IMR-90 (cell line): Measurements from ENCODE around the gene LRP5. TPM values are rescaled to one million over a fixed set of nuclear protein-coding genes. Genes with fewer than 3 reads are reported as not detected.

ENCODE experiments used
- ATAC-seq: fragments of 200-7000 bp; cut with Tn5 transposase; 2 replicates; pipeline ENCODE4 v1.9.1; 2020; ENCODE audit warnings: low read depth, mild to moderate bottlenecking, moderate library complexity
- BruUV-seq: library from RNA; stranded (reverse); fragments of 400-500 nt; replicated peaks from 2 replicates; lab custom pipeline; 2021; lab: Mats Ljungman, UMichigan
- CTCF ChIA-PET: fragments of 300-600 bp; formaldehyde crosslinking; extraction: SDS; loops from one replicate; lab custom pipeline; 2021; ENCODE audit warnings: antibody characterized with exemption; lab: Yijun Ruan, JAX
- POLR2A ChIA-PET: fragments of 300-600 bp; sonication (Branson Sonifier 250); formaldehyde crosslinking; loops from one replicate; lab custom pipeline; 2022; ENCODE audit warnings: antibody characterized with exemption; ENCODE audit not compliant: unreplicated experiment; lab: Charles Lee
- DNase-seq: peaks from one replicate; pipeline ENCODE4 v3.0.0; 2013
- H2AFZ ChIP-seq: replicated peaks from 2 replicates; pipeline ENCODE3; 2013; ENCODE audit warnings: low read length, mild to moderate bottlenecking; ENCODE audit not compliant: poor library complexity
- H2AK5ac ChIP-seq: 2 replicates; pipeline ENCODE4 v1.6.1; 2013; ENCODE audit warnings: low read depth, low read length, inconsistent platforms
- H2AK9ac ChIP-seq: replicated peaks from 2 replicates; pipeline ENCODE3; 2013; ENCODE audit warnings: mild to moderate bottlenecking, low read depth, low read length, moderate library complexity; ENCODE audit not compliant: poor library complexity
- H2BK120ac ChIP-seq: 2 replicates; pipeline ENCODE4 v1.6.1; 2013; ENCODE audit warnings: low read depth, low read length, inconsistent platforms
- H2BK15ac ChIP-seq: 3 replicates; pipeline ENCODE4 v1.6.1; 2013; ENCODE audit warnings: low read depth, low read length, inconsistent platforms
- H2BK20ac ChIP-seq: 2 replicates; pipeline ENCODE4 v1.6.1; 2013; ENCODE audit warnings: low read depth, mild to moderate bottlenecking, inconsistent platforms, low read length, moderate library complexity
- H2BK5ac ChIP-seq: 2 replicates; pipeline ENCODE4 v1.6.1; 2013; ENCODE audit warnings: mild to moderate bottlenecking, low read depth, low read length, inconsistent platforms; ENCODE audit not compliant: poor library complexity, severe bottlenecking
- H3K14ac ChIP-seq: replicated peaks from 2 replicates; pipeline ENCODE4 v1.6.1; 2013; ENCODE audit warnings: low read depth, low read length, inconsistent platforms
- H3K18ac ChIP-seq: 2 replicates; pipeline ENCODE4 v1.6.1; 2013; ENCODE audit warnings: low read depth, low read length, control low read depth
- H3K23ac ChIP-seq: 2 replicates; pipeline ENCODE4 v1.6.1; 2013; ENCODE audit warnings: low read depth, low read length, inconsistent platforms
- H3K27ac ChIP-seq: 2 replicates; pipeline ENCODE4 v1.5.1; 2013; ENCODE audit warnings: mild to moderate bottlenecking, control low read depth, low read length; ENCODE audit not compliant: insufficient read depth
- H3K27me3 ChIP-seq: 2 replicates; pipeline ENCODE4 v1.6.1; 2013; ENCODE audit warnings: low read length; ENCODE audit not compliant: control insufficient read depth, insufficient read depth
- H3K36me3 ChIP-seq: 2 replicates; pipeline ENCODE4 v1.6.1; 2013; ENCODE audit warnings: low read length, mixed read lengths; ENCODE audit not compliant: control insufficient read depth, insufficient read depth
- H3K4ac ChIP-seq: 2 replicates; pipeline ENCODE4 v1.6.1; 2013; ENCODE audit warnings: low read depth, low read length, inconsistent platforms
- H3K4me1 ChIP-seq: 2 replicates; pipeline ENCODE4 v1.6.1; 2013; ENCODE audit warnings: low read length, mixed read lengths; ENCODE audit not compliant: control insufficient read depth, insufficient read depth
- H3K4me2 ChIP-seq: 2 replicates; pipeline ENCODE4 v1.6.1; 2013; ENCODE audit warnings: low read depth, mild to moderate bottlenecking, control low read depth, low read length, moderate library complexity
- H3K4me3 ChIP-seq: 2 replicates; pipeline ENCODE4 v1.5.1; 2013; ENCODE audit warnings: low read depth, mild to moderate bottlenecking, control low read depth, low read length, moderate library complexity; ENCODE audit not compliant: insufficient read depth
- H3K56ac ChIP-seq: 2 replicates; pipeline ENCODE4 v1.6.1; 2013; ENCODE audit warnings: low read length, inconsistent platforms; ENCODE audit not compliant: insufficient read depth; ENCODE audit errors: extremely low read depth
- H3K79me1 ChIP-seq, 2 experiments: 2 replicates each; pipeline ENCODE4 v1.6.1; 2013; ENCODE audit warnings: low read length in 2 of 2, inconsistent platforms in 1 of 2, low read depth in 1 of 2
- H3K9ac ChIP-seq: 2 replicates; pipeline ENCODE4 v1.6.1; 2013; ENCODE audit warnings: low read depth, low read length, control low read depth
- H3K9me1 ChIP-seq: 2 replicates; pipeline ENCODE4 v1.6.1; 2013; ENCODE audit warnings: low read length, inconsistent platforms; ENCODE audit not compliant: insufficient read depth
- H3K9me3 ChIP-seq: 2 replicates; pipeline ENCODE4 v1.6.1; 2013; ENCODE audit warnings: low read length; ENCODE audit not compliant: control insufficient read depth, insufficient read depth
- H4K20me1 ChIP-seq: 2 replicates; pipeline ENCODE4 v1.6.1; 2013; ENCODE audit warnings: low read length, inconsistent platforms; ENCODE audit not compliant: insufficient read depth
- H4K5ac ChIP-seq: 2 replicates; pipeline ENCODE4 v1.6.1; 2013; ENCODE audit warnings: mild to moderate bottlenecking, low read depth, low read length, control low read depth
- H4K8ac ChIP-seq, 2 experiments: 2 replicates each; pipeline ENCODE4 v1.6.1; 2013; ENCODE audit warnings: low read depth in 2 of 2, low read length in 2 of 2, control low read depth in 1 of 2, inconsistent platforms in 1 of 2
- H4K91ac ChIP-seq: 2 replicates; pipeline ENCODE4 v1.6.1; 2013; ENCODE audit warnings: low read depth, low read length, inconsistent platforms; ENCODE audit not compliant: insufficient read depth
- BHLHE40 ChIP-seq: fragments of 150-350 bp; IDR thresholded peaks from 2 replicates; pipeline ENCODE4 v1.6.1; 2016; ENCODE audit warnings: mild to moderate bottlenecking, low read depth, low read length
- CEBPB ChIP-seq: IDR thresholded peaks from 2 replicates; pipeline ENCODE4 v1.6.1; 2012; ENCODE audit warnings: low read depth, low read length, improper control_type of control experiment
- CHD1 ChIP-seq: IDR thresholded peaks from 2 replicates; pipeline ENCODE4 v1.6.1; 2012; ENCODE audit warnings: low read depth, low read length, improper control_type of control experiment
- FOS ChIP-seq: fragments of 150-350 bp; IDR thresholded peaks from 2 replicates; pipeline ENCODE4 v1.6.1; 2016; ENCODE audit warnings: low read depth, low read length
- MAFK ChIP-seq: IDR thresholded peaks from 2 replicates; pipeline ENCODE4 v1.6.1; 2012; ENCODE audit warnings: low read depth, low read length, improper control_type of control experiment
- MAZ ChIP-seq: IDR thresholded peaks from 2 replicates; pipeline ENCODE4 v1.6.1; 2012; ENCODE audit warnings: low read depth, mild to moderate bottlenecking, low read length, improper control_type of control experiment, moderate library complexity, borderline replicate concordance
- MXI1 ChIP-seq: IDR thresholded peaks from 2 replicates; pipeline ENCODE4 v1.6.1; 2012; ENCODE audit warnings: low read depth, mild to moderate bottlenecking, low read length, moderate library complexity, borderline replicate concordance
- POLR2A ChIP-seq: IDR thresholded peaks from 2 replicates; pipeline ENCODE4 v1.6.1; 2012; ENCODE audit warnings: mild to moderate bottlenecking, low read depth, low read length
- RCOR1 ChIP-seq: IDR thresholded peaks from 2 replicates; pipeline ENCODE4 v1.6.1; 2012; ENCODE audit warnings: mild to moderate bottlenecking, low read length, improper control_type of control experiment; ENCODE audit not compliant: insufficient replicate concordance
- USF2 ChIP-seq: fragments of 150-350 bp; IDR thresholded peaks from 2 replicates; pipeline ENCODE4 v1.6.1; 2017; ENCODE audit warnings: mild to moderate bottlenecking, antibody characterized with exemption, low read length, low read depth
- WGBS, 2 experiments: methylation state at CpG; one replicate each; pipeline versions ENCODE4 v1.1.5 to v1.1.7; 2013; ENCODE audit warnings: missing lambda C conversion rate in 2 of 2; ENCODE audit not compliant: insufficient read length in 1 of 2; ENCODE audit errors: extremely low coverage in 2 of 2; 5-methylcytosine and 5-hydroxymethylcytosine counted together
- dilution Hi-C: fragments of 300-500 bp; cut with HindIII; formaldehyde crosslinking; loops from one replicate; pipeline ENCODE4 v1.14.3; 2018; ENCODE audit warnings: low sequenced_read_pairs; ENCODE audit not compliant: unreplicated experiment
- in situ Hi-C: fragments of 300-500 bp; cut with MboI; formaldehyde crosslinking; loops from 3 replicates; pipeline ENCODE4 v1.14.3; 2019; ENCODE audit warnings: low sequenced_read_pairs, inconsistent platforms, mixed read lengths
- intact Hi-C: fragments of 100-400 bp; cut with micrococcal nuclease; formaldehyde crosslinking; loops from 2 replicates; pipeline ENCODE4 v1.10.0; 2022
- microRNA-seq, 2 experiments: library from miRNA; stranded (forward) in 1 of 2; unstranded in 1 of 2; fragments of 10-50 nt in 1 of 2; fragments of <30 nt in 1 of 2; gene quantifications in 1 of 2; microRNA quantifications in 1 of 2; one replicate each; pipeline versions ENCODE3 to v1.1.0; 2013 to 2020; ENCODE audit not compliant: insufficient read depth in 1 of 2, insufficient read length in 1 of 2, unreplicated experiment in 1 of 2
- polyA plus RNA-seq, 3 experiments: library from polyadenylated mRNA; depleted of rRNA; stranded (reverse); fragments of >200 nt; gene quantifications; 2 replicates each; pipeline ENCODE4 v1.2.3, GENCODE V29; 2012; ENCODE audit warnings: low replicate concordance in 1 of 3
- small RNA-seq, 5 experiments: library from RNA; depleted of rRNA; stranded (forward); fragments of <200 nt; gene quantifications; one replicate each; pipeline ENCODE3, GENCODE V24; 2012
- total RNA-seq: library from RNA; depleted of rRNA; stranded (reverse); fragments of >200 nt; gene quantifications from 2 replicates; pipeline ENCODE4 v1.2.3, GENCODE V29; 2012; rRNA removed

LRP5 gene
- total and polyA plus RNA-seq, 2 of the 4 experiments (the other 2 are of a cell fraction) = 10.4 to 15.0 TPM

GRCh38 chr11:68498321-68498720 is 185.9 kb downstream of the LRP5 start:
- H2BK15ac ChIP-seq = no peak overlapping the region
- H2AFZ ChIP-seq = no peak overlapping the region
- no peak overlapping the region for H2BK120ac ChIP-seq
- H3K4me3 ChIP-seq = no peak overlapping the region
- ChIA-PET CTCF (no interaction called here), POLR2A (no interaction called here)
- peaks cover 28% of the 10 kb centered on the region for H3K9me1 ChIP-seq
- H4K91ac ChIP-seq = no peak overlapping the region
- H4K8ac ChIP-seq = no peak overlapping the region
- peaks cover 95% of the 10 kb centered on the region for H4K20me1 ChIP-seq
- H3K4me1 ChIP-seq = peaks cover 11% of the 10 kb centered on the region
- TF ChIP-seq FOS (no peak), MXI1 (no peak), BHLHE40 (no peak), MAZ (no peak), RCOR1 (no peak), CEBPB (no peak), USF2 (no peak), MAFK (no peak), CHD1 (no peak), POLR2A (no peak)
- H2BK20ac ChIP-seq = no peak overlapping the region
- H3K56ac ChIP-seq = 0 out of 2 replicates have a peak overlapping the region, but pooled peaks have one; percentile 1
- H3K9ac ChIP-seq = no peak overlapping the region
- ATAC-seq (no peak), DNase-seq (no peak)
- no CpG with 5 or more reads among the region's 2 CpGs for WGBS, 2 experiments
- H3K4ac ChIP-seq = no peak overlapping the region
- no peak overlapping the region for H3K23ac ChIP-seq
- in situ Hi-C loops (no loop called here), dilution Hi-C loops (no loop called here), intact Hi-C loops (no loop called here)
- H3K9me3 ChIP-seq = no peaks in the 10 kb centered on the region
- H2AK9ac ChIP-seq = no peak overlapping the region
- H4K5ac ChIP-seq = no peak overlapping the region
- no TSS peak for BruUV-seq
- H3K36me3 ChIP-seq = no peaks in the 10 kb centered on the region
- no peak overlapping the region for H3K18ac ChIP-seq
- H2BK5ac ChIP-seq = no peak overlapping the region
- H3K4me2 ChIP-seq = no peak overlapping the region
- no peak overlapping the region for H3K14ac ChIP-seq
- no peak overlapping the region for H3K27ac ChIP-seq
- no peaks in the 10 kb centered on the region for H3K27me3 ChIP-seq
- no peak overlapping the region for H2AK5ac ChIP-seq
- peaks cover 17 to 78% of the 10 kb centered on the region in 2 experiments for H3K79me1 ChIP-seq

Small RNA genes within 50 kb of the gene (microRNA-seq; reads per million reads assigned to microRNA genes)
- not detected for gene NDUFA3P2 (ENCODE audit: insufficient read depth, insufficient read length)

Small RNA genes within 50 kb of the gene (small RNA-seq; reads per million reads assigned to genes)
- gene NDUFA3P2 = 0 reads per million in 5 experiments

Other genes with a start within 250 kb of the LRP5 start
- gene CHKA, start 191.2 kb upstream of the LRP5 start, total RNA-seq = 4.5 and 6.7 TPM in 2 replicates
- 6.9 and 8.4 TPM in 2 replicates for gene CHKA, start 191.2 kb upstream of the LRP5 start, polyA plus RNA-seq (2012; rRNA removed)
- gene KMT5B, start 99.3 kb upstream of the LRP5 start, total RNA-seq = 13.4 and 26.1 TPM in 2 replicates
- 9.6 and 11.2 TPM in 2 replicates for gene KMT5B, start 99.3 kb upstream of the LRP5 start, polyA plus RNA-seq (2012; rRNA removed)
- gene C11orf24, start 40.6 kb upstream of the LRP5 start, total RNA-seq = 41.1 and 42.5 TPM in 2 replicates
- 135 and 171 TPM in 2 replicates for gene C11orf24, start 40.6 kb upstream of the LRP5 start, polyA plus RNA-seq (2012; rRNA removed)
- gene PPP6R3, start 148.2 kb downstream of the LRP5 start, total RNA-seq = 123 and 148 TPM in 2 replicates
- gene PPP6R3, start 148.2 kb downstream of the LRP5 start, polyA plus RNA-seq (2012; rRNA removed) = 29.0 and 30.1 TPM in 2 replicates